GM12878 (cell line): ENCODE measurements around the gene CD209.

Experiments
- CEBPB ChIP-seq, 2 experiments: fragments of 150-350 bp in 1 of 2; IDR thresholded peaks; 2 replicates each; pipeline ENCODE4 v1.6.1; 2012 to 2014; ENCODE audit warnings: low read depth in 2 of 2, low read length in 2 of 2, borderline replicate concordance in 1 of 2, inconsistent platforms in 1 of 2
- CEBPZ ChIP-seq: fragments of 150-350 bp; IDR thresholded peaks from 2 replicates; pipeline ENCODE4 v1.6.1; 2016; ENCODE audit warnings: low read depth, low read length
- CREB1 ChIP-seq: IDR thresholded peaks from 2 replicates; pipeline ENCODE4 v1.6.1; 2012; ENCODE audit warnings: low read depth, mild to moderate bottlenecking, inconsistent platforms
- EP300 ChIP-seq, 2 experiments: fragments of 150-350 bp in 1 of 2; IDR thresholded peaks; 2 replicates each; pipeline ENCODE4 v1.6.1; 2011 to 2012; ENCODE audit warnings: low read depth in 2 of 2, low read length in 2 of 2, borderline replicate concordance in 1 of 2, improper control_type of control experiment in 1 of 2, inconsistent platforms in 1 of 2; ENCODE audit not compliant: control insufficient read depth in 1 of 2
- EZH2 ChIP-seq: IDR thresholded peaks from 2 replicates; pipeline ENCODE4 v1.6.1; 2012; ENCODE audit warnings: low read depth, mild to moderate bottlenecking, control low read depth, inconsistent platforms, low read length, borderline replicate concordance; ENCODE audit not compliant: control insufficient read depth
- FOXK2 ChIP-seq: fragments of 450-650 bp; IDR thresholded peaks from 2 replicates; pipeline ENCODE4 v1.6.1; 2017; ENCODE audit warnings: mild to moderate bottlenecking, moderate library complexity
- GABPA ChIP-seq: IDR thresholded peaks from 2 replicates; pipeline ENCODE4 v1.6.1; 2014; ENCODE audit warnings: antibody characterized with exemption, low read depth, mild to moderate bottlenecking, inconsistent platforms
- POLR2A ChIP-seq: IDR thresholded peaks from 2 replicates; pipeline ENCODE4 v1.6.1; 2011; ENCODE audit warnings: low read depth, mild to moderate bottlenecking, low read length
- RAD21 ChIP-seq: IDR thresholded peaks from 2 replicates; pipeline ENCODE4 v1.6.1; 2011; ENCODE audit warnings: mild to moderate bottlenecking, low read depth, low read length, moderate library complexity; ENCODE audit not compliant: insufficient read depth
- REST ChIP-seq: IDR thresholded peaks from 2 replicates; pipeline ENCODE4 v1.6.1; 2012; ENCODE audit warnings: mild to moderate bottlenecking, low read depth, low read length
- TAF1 ChIP-seq: IDR thresholded peaks from 2 replicates; pipeline ENCODE4 v1.6.1; 2011; ENCODE audit warnings: mild to moderate bottlenecking, low read depth, low read length, borderline replicate concordance
- ZNF622 ChIP-seq: fragments of 450-650 bp; IDR thresholded peaks from 2 replicates; pipeline ENCODE4 v1.6.1; 2017; ENCODE audit warnings: mild to moderate bottlenecking, inconsistent platforms
- TF ChIP-seq, protein P1 (sequence below), 3 experiments: IDR thresholded peaks in 2 of 3; conservative IDR thresholded peaks in 1 of 3; 2 replicates each; pipeline ENCODE4 v1.5.1; 2011; ENCODE audit warnings: low read depth in 3 of 3, low read length in 3 of 3, mild to moderate bottlenecking in 3 of 3, control low read depth in 2 of 3, moderate library complexity in 2 of 3, inconsistent platforms in 1 of 3, mixed read lengths in 1 of 3; ENCODE audit not compliant: control insufficient read depth in 2 of 3, insufficient read depth in 1 of 3; ENCODE audit errors: extremely low read depth in 1 of 3

DNA sequence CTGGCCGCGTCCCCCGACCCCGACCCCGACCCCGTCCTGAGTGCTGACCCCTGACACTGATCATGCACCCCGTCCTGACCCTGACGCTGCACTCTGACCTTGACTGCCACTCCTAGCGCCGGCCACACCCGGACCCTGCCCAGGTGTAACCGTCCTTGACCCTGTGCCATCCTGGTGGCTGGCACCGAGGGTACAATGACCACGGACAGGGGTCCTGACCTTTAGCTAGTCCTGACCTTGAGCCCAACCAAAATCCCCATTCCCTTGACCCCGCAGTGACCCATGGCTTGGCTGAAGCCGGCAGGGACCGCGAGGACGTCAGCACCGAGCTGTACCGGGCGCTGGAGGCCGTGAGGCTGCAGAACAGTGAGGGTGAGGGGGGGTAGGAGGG lies 41.6 kb upstream of the CD209 start:
- TF ChIP-seq EP300 (IDR thresholded peaks at IDR 0.05; ENCODE audit: borderline replicate concordance in 1 of 2, control insufficient read depth in 1 of 2, low read depth in 2 of 2, low read length in 2 of 2) (no peak), CEBPB (IDR thresholded peaks at IDR 0.05; ENCODE audit: borderline replicate concordance in 1 of 2, low read depth in 2 of 2, low read length in 2 of 2) (no peak), GABPA (no peak), REST (no peak), EZH2 (no peak), TAF1 (no peak), CREB1 (no peak), FOXK2 (no peak), ZNF622 (no peak), CEBPZ (no peak), RAD21 (no peak), POLR2A (no peak)
- TF ChIP-seq, protein P1, sequence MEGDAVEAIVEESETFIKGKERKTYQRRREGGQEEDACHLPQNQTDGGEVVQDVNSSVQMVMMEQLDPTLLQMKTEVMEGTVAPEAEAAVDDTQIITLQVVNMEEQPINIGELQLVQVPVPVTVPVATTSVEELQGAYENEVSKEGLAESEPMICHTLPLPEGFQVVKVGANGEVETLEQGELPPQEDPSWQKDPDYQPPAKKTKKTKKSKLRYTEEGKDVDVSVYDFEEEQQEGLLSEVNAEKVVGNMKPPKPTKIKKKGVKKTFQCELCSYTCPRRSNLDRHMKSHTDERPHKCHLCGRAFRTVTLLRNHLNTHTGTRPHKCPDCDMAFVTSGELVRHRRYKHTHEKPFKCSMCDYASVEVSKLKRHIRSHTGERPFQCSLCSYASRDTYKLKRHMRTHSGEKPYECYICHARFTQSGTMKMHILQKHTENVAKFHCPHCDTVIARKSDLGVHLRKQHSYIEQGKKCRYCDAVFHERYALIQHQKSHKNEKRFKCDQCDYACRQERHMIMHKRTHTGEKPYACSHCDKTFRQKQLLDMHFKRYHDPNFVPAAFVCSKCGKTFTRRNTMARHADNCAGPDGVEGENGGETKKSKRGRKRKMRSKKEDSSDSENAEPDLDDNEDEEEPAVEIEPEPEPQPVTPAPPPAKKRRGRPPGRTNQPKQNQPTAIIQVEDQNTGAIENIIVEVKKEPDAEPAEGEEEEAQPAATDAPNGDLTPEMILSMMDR (IDR thresholded peaks at IDR 0.05 in 2 of 3, conservative IDR thresholded peaks at IDR 0.05 in 1 of 3; ENCODE audit: control insufficient read depth in 2 of 3, extremely low read depth in 1 of 3, insufficient read depth in 1 of 3, low read depth in 3 of 3, low read length in 3 of 3): no peak
